Chondrocyte (in vitro differentiated cells): ENCODE data around the gene WNK1. TPM values are rescaled to one million over a fixed set of nuclear protein-coding genes. Genes with fewer than 3 reads are reported as not detected.

Experiments
- DNase-seq: peaks from one replicate; pipeline ENCODE4 v3.0.0; 2021; ENCODE audit warnings: mixed read lengths, low spot score
- H3K27ac Mint-ChIP-seq: one replicate; pipeline ENCODE4 v1.8.0; 2021; ENCODE audit warnings: mild to moderate bottlenecking, moderate library complexity, mixed read lengths; ENCODE audit not compliant: unreplicated experiment
- H3K27me3 Mint-ChIP-seq: 2 replicates; pipeline ENCODE4 v1.8.0; 2021; ENCODE audit warnings: low read depth, mixed read lengths
- H3K36me3 Mint-ChIP-seq: 2 replicates; pipeline ENCODE4 v1.8.0; 2021; ENCODE audit warnings: low read depth, mixed read lengths
- H3K4me1 Mint-ChIP-seq: 2 replicates; pipeline ENCODE4 v1.8.0; 2021; ENCODE audit warnings: low read depth, mild to moderate bottlenecking, mixed read lengths
- H3K4me3 Mint-ChIP-seq: one replicate; pipeline ENCODE4 v1.8.0; 2021; ENCODE audit warnings: mild to moderate bottlenecking, moderate library complexity, mixed read lengths; ENCODE audit not compliant: unreplicated experiment
- H3K9me3 Mint-ChIP-seq: 2 replicates; pipeline ENCODE4 v1.8.0; 2021; ENCODE audit warnings: low read depth, mixed read lengths
- total RNA-seq: library from RNA; stranded (reverse); gene quantifications from 3 replicates; pipeline ENCODE4 v1.2.1, GENCODE V29; 2021
- TF ChIP-seq, protein P1 (sequence below): fragments of 200-600 bp; sonication (generic); IDR thresholded peaks from 2 replicates; pipeline ENCODE4 v1.5.0; 2021; ENCODE audit warnings: antibody characterized with exemption, mild to moderate bottlenecking, moderate library complexity

The WNK1 gene
- total RNA-seq, 1 donor from 2014 or later = 163 TPM

DNA sequence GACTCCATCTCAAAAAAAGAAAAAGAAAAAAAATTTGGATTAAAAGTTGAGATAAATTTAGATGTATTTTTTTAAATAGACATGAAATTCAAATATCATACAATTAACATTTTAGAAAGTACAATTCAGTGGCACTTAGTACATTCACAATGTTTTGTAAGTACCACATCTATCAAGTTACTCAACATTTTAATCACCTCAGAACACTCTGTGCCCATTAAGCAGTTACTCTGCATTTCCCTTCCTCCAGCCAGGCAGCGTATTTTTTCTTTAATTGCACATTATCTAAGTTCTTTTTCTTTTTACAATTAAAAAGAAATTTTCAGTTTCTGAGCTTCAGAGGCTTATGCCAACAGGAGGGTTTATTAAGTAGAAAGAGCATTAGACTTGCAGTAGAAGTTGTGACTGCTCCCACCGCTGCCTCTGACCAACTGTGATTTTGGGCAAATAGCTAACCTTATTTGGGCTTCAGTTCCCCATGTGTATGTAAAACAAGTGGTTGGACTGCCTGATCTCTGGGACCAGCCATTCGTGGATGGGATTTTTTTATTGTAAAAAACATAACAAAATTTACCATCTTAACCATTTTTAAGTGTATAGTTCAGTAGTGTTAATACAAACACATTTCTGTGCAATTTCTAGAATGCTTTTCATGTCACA is 65.7 kb downstream of the WNK1 start:
- peak overlapping the region; percentile 55 for H3K27ac Mint-ChIP-seq
- H3K36me3 Mint-ChIP-seq = peaks cover 8% of the 10 kb centered on the region
- no peaks in the 10 kb centered on the region for H3K27me3 Mint-ChIP-seq
- no peak overlapping the region for H3K4me3 Mint-ChIP-seq
- TF ChIP-seq, protein P1, sequence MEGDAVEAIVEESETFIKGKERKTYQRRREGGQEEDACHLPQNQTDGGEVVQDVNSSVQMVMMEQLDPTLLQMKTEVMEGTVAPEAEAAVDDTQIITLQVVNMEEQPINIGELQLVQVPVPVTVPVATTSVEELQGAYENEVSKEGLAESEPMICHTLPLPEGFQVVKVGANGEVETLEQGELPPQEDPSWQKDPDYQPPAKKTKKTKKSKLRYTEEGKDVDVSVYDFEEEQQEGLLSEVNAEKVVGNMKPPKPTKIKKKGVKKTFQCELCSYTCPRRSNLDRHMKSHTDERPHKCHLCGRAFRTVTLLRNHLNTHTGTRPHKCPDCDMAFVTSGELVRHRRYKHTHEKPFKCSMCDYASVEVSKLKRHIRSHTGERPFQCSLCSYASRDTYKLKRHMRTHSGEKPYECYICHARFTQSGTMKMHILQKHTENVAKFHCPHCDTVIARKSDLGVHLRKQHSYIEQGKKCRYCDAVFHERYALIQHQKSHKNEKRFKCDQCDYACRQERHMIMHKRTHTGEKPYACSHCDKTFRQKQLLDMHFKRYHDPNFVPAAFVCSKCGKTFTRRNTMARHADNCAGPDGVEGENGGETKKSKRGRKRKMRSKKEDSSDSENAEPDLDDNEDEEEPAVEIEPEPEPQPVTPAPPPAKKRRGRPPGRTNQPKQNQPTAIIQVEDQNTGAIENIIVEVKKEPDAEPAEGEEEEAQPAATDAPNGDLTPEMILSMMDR = no peak
- H3K9me3 Mint-ChIP-seq = peaks cover 3% of the 10 kb centered on the region
- peaks cover 45% of the 10 kb centered on the region for H3K4me1 Mint-ChIP-seq
- no peak for DNase-seq

DNA sequence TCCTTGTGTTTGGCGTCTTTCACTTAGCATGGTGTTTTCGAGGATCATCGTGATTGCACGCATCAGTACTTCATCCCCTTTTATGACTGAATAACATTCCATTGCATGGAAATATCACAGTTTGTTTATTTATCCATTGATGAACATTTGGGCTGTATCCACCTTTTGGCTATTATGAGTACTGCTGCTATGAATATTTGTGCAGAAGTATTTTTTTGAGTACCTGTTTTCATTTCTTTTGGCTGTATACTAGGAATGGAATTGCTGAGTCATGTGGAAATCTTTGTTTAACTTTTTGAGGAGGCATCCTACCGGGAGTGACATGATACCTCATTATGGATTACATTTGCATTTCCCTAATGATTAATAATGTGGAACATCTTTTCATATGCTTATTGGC is 66.4 kb downstream of the WNK1 start:
- peaks cover 7% of the 10 kb centered on the region for H3K9me3 Mint-ChIP-seq
- no peaks in the 10 kb centered on the region for H3K27me3 Mint-ChIP-seq
- DNase-seq = no peak
- H3K27ac Mint-ChIP-seq = peak overlapping the region; percentile 55
- peaks cover 10% of the 10 kb centered on the region for H3K36me3 Mint-ChIP-seq
- H3K4me1 Mint-ChIP-seq = peaks cover 39% of the 10 kb centered on the region
- no peak overlapping the region for H3K4me3 Mint-ChIP-seq
- TF ChIP-seq, protein P1 = peak; percentile 55

DNA sequence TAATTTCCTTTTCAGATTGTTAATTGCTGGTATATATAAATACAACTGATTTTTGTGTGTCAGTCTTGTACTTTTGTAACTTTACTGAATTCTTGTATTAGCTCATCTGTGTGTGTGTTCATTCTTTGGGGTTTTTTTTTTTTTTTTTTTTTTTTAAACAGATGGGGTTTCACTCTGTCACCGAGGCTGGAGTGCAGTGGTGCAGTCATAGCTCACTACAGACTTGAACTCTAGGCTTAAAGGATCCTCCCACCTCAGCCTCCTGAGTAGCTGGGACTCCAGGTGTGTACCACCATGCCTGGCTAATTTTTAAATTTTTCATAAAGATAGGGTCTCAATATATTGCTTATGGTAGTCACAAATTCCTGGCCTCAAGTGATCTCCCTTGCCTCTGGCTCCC is 68.0 kb downstream of the WNK1 start:
- H3K27me3 Mint-ChIP-seq = no peaks in the 10 kb centered on the region
- TF ChIP-seq, protein P1 = no peak
- peaks cover 7% of the 10 kb centered on the region for H3K9me3 Mint-ChIP-seq
- H3K4me3 Mint-ChIP-seq = no peak overlapping the region
- peak overlapping the region; percentile 34 for H3K27ac Mint-ChIP-seq
- no peak for DNase-seq
- peaks cover 32% of the 10 kb centered on the region for H3K4me1 Mint-ChIP-seq
- peaks cover 10% of the 10 kb centered on the region for H3K36me3 Mint-ChIP-seq

DNA sequence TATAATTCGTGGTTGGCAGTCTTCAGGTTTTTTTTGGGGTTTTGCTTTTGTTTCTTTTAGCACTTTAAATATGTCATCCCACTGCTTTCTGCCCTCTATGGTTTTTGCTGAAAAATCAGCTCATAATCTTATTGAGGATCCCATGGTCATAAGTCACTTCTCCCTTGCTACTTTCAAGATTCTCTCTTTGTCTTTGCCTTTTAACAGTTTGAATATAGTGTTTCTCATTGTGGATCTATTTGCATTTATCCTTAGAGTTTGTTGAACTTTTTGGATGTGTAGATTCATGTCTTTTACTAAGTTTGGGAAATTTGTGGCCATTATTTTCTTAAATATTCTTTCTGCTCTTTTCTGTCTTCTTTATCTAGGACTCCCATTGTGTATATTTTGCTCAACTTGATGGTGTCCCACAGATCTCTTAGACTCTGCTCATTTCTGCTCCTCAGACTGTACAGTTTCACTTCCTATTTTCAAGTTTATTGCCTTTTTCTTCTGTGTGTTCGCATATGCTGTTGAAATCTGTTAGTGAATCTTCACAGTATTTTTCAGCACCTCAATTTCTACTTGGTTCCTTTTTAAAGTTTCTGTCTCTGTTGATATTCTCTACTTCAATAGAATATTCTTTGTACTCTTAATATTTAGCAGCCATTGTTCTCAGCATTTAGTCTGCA is 70.8 kb downstream of the WNK1 start:
- no peak for DNase-seq
- TF ChIP-seq, protein P1 = no peak
- Mint-ChIP-seq H3K27ac (no peak overlapping the region), H3K9me3 (peaks cover 7% of the 10 kb centered on the region), H3K4me3 (no peak overlapping the region), H3K36me3 (peaks cover 4% of the 10 kb centered on the region), H3K27me3 (no peaks in the 10 kb centered on the region), H3K4me1 (peaks cover 22% of the 10 kb centered on the region)

DNA sequence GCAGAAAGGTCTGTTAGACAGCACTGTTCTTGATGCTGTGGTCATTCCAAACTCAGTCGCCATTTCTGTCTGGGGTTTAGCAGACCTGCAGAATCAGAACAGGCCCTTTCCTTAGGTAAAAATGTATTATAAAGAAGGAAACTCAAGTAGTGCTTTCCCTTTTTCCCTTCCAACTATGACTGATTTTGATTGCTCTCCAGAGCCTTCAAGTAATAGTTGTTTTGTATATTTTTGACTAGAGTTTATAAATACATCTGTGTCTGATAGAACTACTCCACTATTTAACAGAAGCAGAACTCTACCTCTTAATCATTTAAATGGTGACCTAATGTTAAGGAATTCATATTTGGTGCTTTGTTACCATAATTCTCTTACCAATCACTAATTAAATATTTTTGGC is 74.0 kb downstream of the WNK1 start:
- H3K36me3 Mint-ChIP-seq = peaks cover 14% of the 10 kb centered on the region

More for the DNA sequence above, 74.0 kb downstream of the WNK1 start:
- TF ChIP-seq, protein P1 = no peak
- Mint-ChIP-seq H3K4me3 (no peak overlapping the region), H3K27ac (no peak overlapping the region), H3K9me3 (peaks cover 7% of the 10 kb centered on the region), H3K4me1 (peaks cover 16% of the 10 kb centered on the region), H3K27me3 (no peaks in the 10 kb centered on the region)
- DNase-seq = no peak
